HG02885 (cell line): ENCODE measurements around the gene APOM.

Experiments
- ATAC-seq: cut with Tn5 transposase; IDR thresholded peaks from one replicate; pipeline ENCODE4 v1.9.1; 2021; ENCODE audit warnings: mild to moderate bottlenecking; ENCODE audit not compliant: unreplicated experiment, poor library complexity

The APOM gene

GRCh38 chr6:31701666-31702404 lies 46.1 kb downstream of the APOM start:
- no peak for ATAC-seq

- ATAC-seq, result no peak
Observed at GRCh38 chr6:31702405-31702818, 46.7 kb downstream of the APOM start.

GRCh38 chr6:31702819-31703716 lies 47.4 kb downstream of the APOM start, which contains the start of gene ABHD16A:
ABHD16A (minus strand) TSS chr6:31703324; CDS start chr6:31703281, 43 bp downstream.
- peak; percentile 93 for ATAC-seq

- no peak for ATAC-seq
Observed at GRCh38 chr6:31705931-31706330, 50.2 kb downstream of the APOM start.

- ATAC-seq, result no peak
Observed at GRCh38 chr6:31706599-31706998, 50.9 kb downstream of the APOM start, which contains the start of gene LY6G6F. LY6G6F (plus strand) TSS chr6:31706866; CDS start chr6:31706907, 41 bp downstream.

GRCh38 chr6:31707701-31708100 lies 52.0 kb downstream of the APOM start:
- ATAC-seq, result no peak
